GM12892 (cell line): Measurements from ENCODE around the gene AEN. TPM values are rescaled to one million over a fixed set of nuclear protein-coding genes. Genes with fewer than 3 reads are reported as not detected.

Source experiments
- DNase-seq: peaks from one replicate; pipeline ENCODE4 v3.0.0; 2011; ENCODE audit not compliant: insufficient read length
- FAIRE-seq: peaks from 2 replicates; lab custom pipeline; 2011; peaks lifted over from hg19 to GRCh38; lab: Jason Lieb, UNC
- POLR2A ChIP-seq: IDR thresholded peaks from 2 replicates; pipeline ENCODE4 v1.6.1; 2011; ENCODE audit warnings: low read depth, low read length, control low read depth
- POLR2AphosphoS5 ChIP-seq: IDR thresholded peaks from 2 replicates; pipeline ENCODE4 v1.6.1; 2011; ENCODE audit warnings: low read depth, low read length, control low read depth
- TAF1 ChIP-seq: IDR thresholded peaks from 2 replicates; pipeline ENCODE4 v1.6.1; 2011; ENCODE audit warnings: low read depth, mild to moderate bottlenecking, control low read depth, low read length, borderline replicate concordance
- polyA plus RNA-seq: library from polyadenylated mRNA; unstranded; fragments of >200 nt; gene quantifications from one replicate; pipeline ENCODE4 v1.2.1, GENCODE V29; 2012; ENCODE audit warnings: missing spikeins, inconsistent platforms; ENCODE audit not compliant: missing spikeins

Gene AEN
- 22.9 TPM for polyA plus RNA-seq

- FAIRE-seq (peak; percentile 91), DNase-seq (peak; percentile 93)
- peak; percentile 33; the same call in 1 of the 2 replicates for TF ChIP-seq TAF1
- TF ChIP-seq POLR2AphosphoS5: peak; percentile 77; the same call in 1 of the 2 replicates
- peak; percentile 81 for TF ChIP-seq POLR2A
Observed at GRCh38 chr15:88620995-88621772, at the start of gene AEN. Gene AEN, plus strand, starts transcription at chr15:88621340. Its CDS starts 4,870 bp downstream, at chr15:88626210.

- FAIRE-seq: no peak
- no peak for DNase-seq
Observed at GRCh38 chr15:88571852-88572259, 49.3 kb upstream of the AEN start.

GRCh38 chr15:88574077-88574476 is 47.1 kb upstream of the AEN start:
- DNase-seq (no peak), FAIRE-seq (no peak)
- TF ChIP-seq POLR2A (no peak), POLR2AphosphoS5 (no peak), TAF1 (no peak)

More at GRCh38 chr15:88571852-88572259, 49.3 kb upstream of the AEN start:
- no peak for TF ChIP-seq TAF1
- TF ChIP-seq POLR2AphosphoS5: no peak
- TF ChIP-seq POLR2A: no peak

GRCh38 chr15:88574655-88575054 is 46.5 kb upstream of the AEN start:
- DNase-seq (no peak), FAIRE-seq (no peak)
- no peak for TF ChIP-seq POLR2A
- no peak for TF ChIP-seq TAF1
- no peak for TF ChIP-seq POLR2AphosphoS5

- FAIRE-seq (no peak), DNase-seq (no peak)
- no peak for TF ChIP-seq POLR2A
- no peak for TF ChIP-seq TAF1
Observed at GRCh38 chr15:88579322-88579721, 41.8 kb upstream of the AEN start.

GRCh38 chr15:88580532-88580931 is 40.6 kb upstream of the AEN start:
- DNase-seq (no peak), FAIRE-seq (no peak)
- TF ChIP-seq POLR2AphosphoS5: no peak

- FAIRE-seq (no peak), DNase-seq (no peak)
Observed at GRCh38 chr15:88586401-88587162, 34.6 kb upstream of the AEN start.

GRCh38 chr15:88590759-88591158 is 30.4 kb upstream of the AEN start:
- TF ChIP-seq POLR2AphosphoS5 (no peak), POLR2A (no peak), TAF1 (no peak)
- no peak for DNase-seq
- FAIRE-seq: no peak

More at GRCh38 chr15:88586401-88587162, 34.6 kb upstream of the AEN start:
- TF ChIP-seq POLR2AphosphoS5 (no peak), TAF1 (no peak), POLR2A (no peak)

- FAIRE-seq (no peak), DNase-seq (no peak)
- TF ChIP-seq POLR2AphosphoS5: no peak
- no peak for TF ChIP-seq POLR2A
- no peak for TF ChIP-seq TAF1
Observed at GRCh38 chr15:88591384-88591783, 29.8 kb upstream of the AEN start.

- FAIRE-seq (no peak), DNase-seq (no peak)
- TF ChIP-seq POLR2A (no peak), TAF1 (no peak), POLR2AphosphoS5 (no peak)
Observed at GRCh38 chr15:88603885-88604284, 17.3 kb upstream of the AEN start.

GRCh38 chr15:88604381-88605188 is 16.6 kb upstream of the AEN start:
- DNase-seq (no peak), FAIRE-seq (no peak)
- no peak for TF ChIP-seq POLR2A
- TF ChIP-seq TAF1: no peak
- no peak for TF ChIP-seq POLR2AphosphoS5
